ENCODE measurements around the gene PPFIA1. TPM values are rescaled to one million over a fixed set of nuclear protein-coding genes. Genes with fewer than 3 reads are reported as not detected.

The PPFIA1 gene
- total and polyA plus RNA-seq, 9 donors: 24.9 to 37.4 (median 28.8) TPM

- Histone ChIP-seq H3K9me3 (replicated peaks; ENCODE audit: control insufficient read depth, low read depth, low read length) (no peaks in the 10 kb centered on the region), H3K4me3 (ENCODE audit: low read length) (peak within 1 kb of the TSS; percentile 82), H3K27me3 (ENCODE audit: control insufficient read depth, insufficient read depth, low read length) (peaks cover 2% of the 10 kb centered on the region), H3K4me1 (ENCODE audit: control insufficient read depth, insufficient read depth, low read length) (peaks cover 21% of the 10 kb centered on the region), H3K27ac (ENCODE audit: low read length) (peak within 1 kb of the TSS; percentile 47), H3K36me3 (ENCODE audit: control insufficient read depth, insufficient read depth, low read length) (peaks cover 13% of the 10 kb centered on the region)
- DNase-seq: peak; percentile 88
- under 1% methylated on average over 93 of the region's 93 CpGs for WGBS (ENCODE audit: insufficient coverage)
These were observed 127.7 kb downstream of the PPFIA1 start, which contains the start of gene CTTN for GRCh38 chr11:70397983-70398833. Gene CTTN, plus strand, starts transcription at chr11:70398529. Its CDS starts 8,769 bp downstream, at chr11:70407298.

GRCh38 chr11:70398834-70399680 lies 128.6 kb downstream of the PPFIA1 start:
- H3K27ac ChIP-seq (ENCODE audit: low read length): peak overlapping the region; percentile 44
- peaks cover 2% of the 10 kb centered on the region for H3K27me3 ChIP-seq (ENCODE audit: control insufficient read depth, insufficient read depth, low read length)
- H3K9me3 ChIP-seq (replicated peaks; ENCODE audit: control insufficient read depth, low read depth, low read length): no peaks in the 10 kb centered on the region
- 1% methylated on average over 42 of the region's 42 CpGs for WGBS (ENCODE audit: insufficient coverage)
- peaks cover 21% of the 10 kb centered on the region for H3K4me1 ChIP-seq (ENCODE audit: control insufficient read depth, insufficient read depth, low read length)
- DNase-seq: no peak
- peaks cover 11% of the 10 kb centered on the region for H3K36me3 ChIP-seq (ENCODE audit: control insufficient read depth, insufficient read depth, low read length)
- H3K4me3 ChIP-seq (ENCODE audit: low read length): peak overlapping the region; percentile 72

DNA sequence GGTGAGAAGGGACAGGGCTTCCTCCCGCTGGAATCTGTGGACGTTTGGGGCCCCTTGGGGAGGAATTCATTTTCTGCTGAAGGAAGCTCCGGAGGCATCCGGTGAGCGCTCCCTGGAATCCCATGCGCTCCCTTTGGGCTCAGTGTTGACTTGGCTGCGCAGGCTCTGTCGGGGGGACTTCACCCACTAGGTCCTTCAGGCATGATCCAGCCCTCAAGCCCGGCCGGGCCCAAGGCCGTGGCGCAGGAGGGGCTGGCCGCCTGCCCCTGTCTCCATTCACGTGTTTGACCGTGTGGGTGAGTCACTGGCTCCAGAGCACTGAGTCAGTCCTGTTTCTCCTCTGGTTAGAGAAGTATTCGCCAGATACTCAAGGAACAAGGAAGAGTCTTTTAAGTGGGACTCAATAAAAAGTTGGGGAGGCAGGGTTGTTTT lies 129.2 kb downstream of the PPFIA1 start:
- Histone ChIP-seq H3K4me3 (ENCODE audit: low read length) (peak overlapping the region; percentile 72), H3K27ac (ENCODE audit: low read length) (peak overlapping the region; percentile 44), H3K4me1 (ENCODE audit: control insufficient read depth, insufficient read depth, low read length) (peaks cover 21% of the 10 kb centered on the region), H3K36me3 (ENCODE audit: control insufficient read depth, insufficient read depth, low read length) (peaks cover 7% of the 10 kb centered on the region), H3K9me3 (replicated peaks; ENCODE audit: control insufficient read depth, low read depth, low read length) (no peaks in the 10 kb centered on the region), H3K27me3 (ENCODE audit: control insufficient read depth, insufficient read depth, low read length) (peaks cover 2% of the 10 kb centered on the region)
- DNase-seq: peak; percentile 81
- WGBS (ENCODE audit: insufficient coverage): 11% methylated on average over 12 of the region's 16 CpGs

- WGBS (ENCODE audit: insufficient coverage): 97% methylated on average over 3 of the region's 8 CpGs
- Histone ChIP-seq H3K9me3 (replicated peaks; ENCODE audit: control insufficient read depth, low read depth, low read length) (no peaks in the 10 kb centered on the region), H3K27ac (ENCODE audit: low read length) (no peak overlapping the region), H3K27me3 (ENCODE audit: control insufficient read depth, insufficient read depth, low read length) (peaks cover 2% of the 10 kb centered on the region), H3K4me1 (ENCODE audit: control insufficient read depth, insufficient read depth, low read length) (peaks cover 21% of the 10 kb centered on the region), H3K4me3 (ENCODE audit: low read length) (no peak overlapping the region), H3K36me3 (ENCODE audit: control insufficient read depth, insufficient read depth, low read length) (peaks cover 5% of the 10 kb centered on the region)
- no peak for DNase-seq
These were observed 130.2 kb downstream of the PPFIA1 start for GRCh38 chr11:70400643-70401042.

GRCh38 chr11:70402016-70402415 lies 131.5 kb downstream of the PPFIA1 start:
- Histone ChIP-seq H3K27ac (ENCODE audit: low read length) (no peak overlapping the region), H3K27me3 (ENCODE audit: control insufficient read depth, insufficient read depth, low read length) (peaks cover 6% of the 10 kb centered on the region), H3K4me3 (ENCODE audit: low read length) (no peak overlapping the region), H3K36me3 (ENCODE audit: control insufficient read depth, insufficient read depth, low read length) (peaks cover 14% of the 10 kb centered on the region), H3K4me1 (ENCODE audit: control insufficient read depth, insufficient read depth, low read length) (peaks cover 21% of the 10 kb centered on the region), H3K9me3 (replicated peaks; ENCODE audit: control insufficient read depth, low read depth, low read length) (no peaks in the 10 kb centered on the region)
- 92% methylated on average over 6 of the region's 10 CpGs for WGBS (ENCODE audit: insufficient coverage)
- DNase-seq: no peak

GRCh38 chr11:70402685-70403084 lies 132.2 kb downstream of the PPFIA1 start:
- no peak overlapping the region for H3K27ac ChIP-seq (ENCODE audit: low read length)
- no peaks in the 10 kb centered on the region for H3K9me3 ChIP-seq (replicated peaks; ENCODE audit: control insufficient read depth, low read depth, low read length)
- WGBS (ENCODE audit: insufficient coverage): no CpG with 5 or more reads among the region's 1 CpG

GRCh38 chr11:70404244-70404643 lies 133.8 kb downstream of the PPFIA1 start:
- Histone ChIP-seq H3K36me3 (ENCODE audit: control insufficient read depth, insufficient read depth, low read length) (peaks cover 35% of the 10 kb centered on the region), H3K4me3 (ENCODE audit: low read length) (no peak overlapping the region), H3K27ac (ENCODE audit: low read length) (no peak overlapping the region), H3K9me3 (replicated peaks; ENCODE audit: control insufficient read depth, low read depth, low read length) (no peaks in the 10 kb centered on the region), H3K27me3 (ENCODE audit: control insufficient read depth, insufficient read depth, low read length) (peaks cover 6% of the 10 kb centered on the region), H3K4me1 (ENCODE audit: control insufficient read depth, insufficient read depth, low read length) (peaks cover 11% of the 10 kb centered on the region)
- DNase-seq: no peak
- WGBS (ENCODE audit: insufficient coverage): 91% methylated on average over 3 of the region's 11 CpGs

More at GRCh38 chr11:70402685-70403084, 132.2 kb downstream of the PPFIA1 start:
- Histone ChIP-seq H3K27me3 (ENCODE audit: control insufficient read depth, insufficient read depth, low read length) (peaks cover 6% of the 10 kb centered on the region), H3K4me3 (ENCODE audit: low read length) (no peak overlapping the region), H3K4me1 (ENCODE audit: control insufficient read depth, insufficient read depth, low read length) (peaks cover 15% of the 10 kb centered on the region), H3K36me3 (ENCODE audit: control insufficient read depth, insufficient read depth, low read length) (peaks cover 20% of the 10 kb centered on the region)
- no peak for DNase-seq

DNA sequence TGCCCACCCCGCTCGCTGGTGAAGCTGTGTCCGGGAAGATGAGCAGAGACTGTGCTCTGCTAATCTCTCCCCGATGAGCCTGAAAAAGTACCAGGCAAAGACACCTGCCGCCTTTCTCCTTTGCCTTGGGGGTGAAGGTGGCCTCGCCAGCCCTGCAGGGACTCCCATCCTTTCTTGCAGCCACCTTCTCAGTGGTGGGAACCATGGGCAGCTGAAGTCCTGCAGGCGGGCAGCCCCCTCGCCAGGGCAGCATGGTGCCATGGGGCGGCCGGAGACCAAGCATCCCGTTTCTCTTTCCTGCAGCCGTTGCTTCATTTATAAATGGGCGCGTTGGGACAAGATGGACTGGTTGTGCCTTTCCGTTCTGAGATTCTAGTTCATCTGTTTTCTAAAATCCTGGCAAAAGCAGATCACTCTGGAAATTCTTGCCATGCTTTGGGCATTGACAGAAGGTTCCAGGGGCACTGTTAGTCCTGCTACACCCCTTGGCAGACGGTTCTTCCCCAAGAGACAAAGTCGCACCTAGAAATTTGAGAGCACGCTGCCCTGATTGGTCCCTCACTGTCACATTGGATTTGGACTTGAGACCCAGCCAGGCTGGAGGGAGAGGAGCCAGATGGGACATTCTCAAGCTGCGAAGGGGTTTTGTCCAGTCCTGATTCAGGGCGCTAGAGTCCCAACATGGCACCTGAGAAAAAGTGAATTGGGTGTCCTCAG lies 135.3 kb downstream of the PPFIA1 start:
- peaks cover 51% of the 10 kb centered on the region for H3K36me3 ChIP-seq (ENCODE audit: control insufficient read depth, insufficient read depth, low read length)
- H3K27ac ChIP-seq (ENCODE audit: low read length): no peak overlapping the region
- no peak for DNase-seq
- H3K4me3 ChIP-seq (ENCODE audit: low read length): no peak overlapping the region
- H3K9me3 ChIP-seq (replicated peaks; ENCODE audit: control insufficient read depth, low read depth, low read length): no peaks in the 10 kb centered on the region
- 94% methylated on average over 18 of the region's 20 CpGs for WGBS (ENCODE audit: insufficient coverage)
- H3K27me3 ChIP-seq (ENCODE audit: control insufficient read depth, insufficient read depth, low read length): peaks cover 3% of the 10 kb centered on the region
- no peaks in the 10 kb centered on the region for H3K4me1 ChIP-seq (ENCODE audit: control insufficient read depth, insufficient read depth, low read length)

DNA sequence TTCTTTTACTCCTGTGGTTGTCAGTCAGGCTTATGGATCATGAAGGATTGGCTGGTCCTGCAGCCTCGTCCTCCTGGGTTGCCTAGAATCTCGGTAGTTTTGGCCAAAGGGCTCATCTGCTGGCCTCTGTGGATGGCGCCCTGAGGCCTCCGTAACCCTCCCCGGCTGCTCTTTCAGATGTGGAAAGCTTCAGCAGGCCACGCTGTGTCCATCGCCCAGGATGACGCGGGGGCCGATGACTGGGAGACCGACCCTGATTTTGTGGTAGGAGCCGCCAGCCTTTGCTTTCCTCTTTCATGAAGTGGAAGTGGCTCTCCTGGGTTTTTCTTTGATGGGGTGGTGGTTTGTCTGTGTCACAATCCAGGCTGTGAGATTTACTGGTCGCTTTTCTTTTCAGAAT lies 136.6 kb downstream of the PPFIA1 start:
- no peak for DNase-seq
- Histone ChIP-seq H3K9me3 (replicated peaks; ENCODE audit: control insufficient read depth, low read depth, low read length) (no peaks in the 10 kb centered on the region), H3K36me3 (ENCODE audit: control insufficient read depth, insufficient read depth, low read length) (peaks cover 61% of the 10 kb centered on the region), H3K27me3 (ENCODE audit: control insufficient read depth, insufficient read depth, low read length) (peaks cover 3% of the 10 kb centered on the region), H3K27ac (ENCODE audit: low read length) (no peak overlapping the region), H3K4me1 (ENCODE audit: control insufficient read depth, insufficient read depth, low read length) (no peaks in the 10 kb centered on the region), H3K4me3 (ENCODE audit: low read length) (no peak overlapping the region)
- 84% methylated on average over 12 of the region's 13 CpGs for WGBS (ENCODE audit: insufficient coverage)
